Testis (tissue), 2 donors: ENCODE results near the gene ZNF502.

Experiments used
- POLR2A ChIP-seq: fragments of 450-650 bp; IDR thresholded peaks from one replicate; pipeline ENCODE4 v1.6.1; 2017; ENCODE audit warnings: antibody characterized with exemption, mild to moderate bottlenecking, moderate library complexity
- TF ChIP-seq, protein P1 (sequence below), 3 experiments: fragments of 450-650 bp in 2 of 3; fragments of 200-600 bp in 1 of 3; sonication (generic) in 1 of 3; IDR thresholded peaks; one replicate each; pipeline ENCODE4 v1.5.1; 2016 to 2019; ENCODE audit warnings: antibody characterized with exemption in 3 of 3, mild to moderate bottlenecking in 2 of 3, moderate library complexity in 1 of 3

DNA sequence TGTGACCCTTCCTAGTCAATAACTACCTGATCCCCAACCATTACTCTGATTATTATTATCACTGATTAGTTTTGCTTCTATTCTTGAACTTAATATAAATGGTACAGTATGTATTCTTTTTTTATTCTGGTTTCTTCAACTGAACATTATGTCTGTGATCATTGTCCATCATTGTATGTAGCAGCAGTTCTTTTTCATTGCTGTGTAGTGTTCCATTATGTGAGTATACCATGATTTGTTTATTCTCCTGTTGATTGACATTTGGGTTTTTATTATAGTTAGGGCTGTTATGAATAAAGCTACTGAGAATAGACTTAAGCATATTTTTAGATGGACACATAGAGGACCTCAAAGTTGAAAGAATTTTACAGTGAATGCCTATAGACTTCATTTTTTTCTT, 51.8 kb downstream of the ZNF502 start:
- TF ChIP-seq, protein P1, sequence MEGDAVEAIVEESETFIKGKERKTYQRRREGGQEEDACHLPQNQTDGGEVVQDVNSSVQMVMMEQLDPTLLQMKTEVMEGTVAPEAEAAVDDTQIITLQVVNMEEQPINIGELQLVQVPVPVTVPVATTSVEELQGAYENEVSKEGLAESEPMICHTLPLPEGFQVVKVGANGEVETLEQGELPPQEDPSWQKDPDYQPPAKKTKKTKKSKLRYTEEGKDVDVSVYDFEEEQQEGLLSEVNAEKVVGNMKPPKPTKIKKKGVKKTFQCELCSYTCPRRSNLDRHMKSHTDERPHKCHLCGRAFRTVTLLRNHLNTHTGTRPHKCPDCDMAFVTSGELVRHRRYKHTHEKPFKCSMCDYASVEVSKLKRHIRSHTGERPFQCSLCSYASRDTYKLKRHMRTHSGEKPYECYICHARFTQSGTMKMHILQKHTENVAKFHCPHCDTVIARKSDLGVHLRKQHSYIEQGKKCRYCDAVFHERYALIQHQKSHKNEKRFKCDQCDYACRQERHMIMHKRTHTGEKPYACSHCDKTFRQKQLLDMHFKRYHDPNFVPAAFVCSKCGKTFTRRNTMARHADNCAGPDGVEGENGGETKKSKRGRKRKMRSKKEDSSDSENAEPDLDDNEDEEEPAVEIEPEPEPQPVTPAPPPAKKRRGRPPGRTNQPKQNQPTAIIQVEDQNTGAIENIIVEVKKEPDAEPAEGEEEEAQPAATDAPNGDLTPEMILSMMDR (IDR thresholded peaks at IDR 0.05): no peak
- no peak for TF ChIP-seq POLR2A
